Measurements from ENCODE around the gene RPL23. TPM values are rescaled to one million over a fixed set of nuclear protein-coding genes. Genes with fewer than 3 reads are reported as not detected.

RPL23 gene
- total RNA-seq, 1 donor from 2014 or later = 1,087 TPM

- Mint-ChIP-seq H3K9me3 (ENCODE audit: unreplicated experiment) (no peaks in the 10 kb centered on the region), H3K27me3 (ENCODE audit: low read depth, unreplicated experiment) (no peaks in the 10 kb centered on the region), H3K4me3 (ENCODE audit: unreplicated experiment) (peak overlapping the region; percentile 17), H3K36me3 (ENCODE audit: low read depth, unreplicated experiment) (peaks cover 20% of the 10 kb centered on the region), H3K4me1 (ENCODE audit: low read depth, unreplicated experiment) (peaks cover 59% of the 10 kb centered on the region), H3K27ac (ENCODE audit: unreplicated experiment) (peak overlapping the region; percentile 50)
- no peak for TF ChIP-seq EZH2 (IDR thresholded peaks at IDR 0.05; ENCODE audit: insufficient read depth, low read length)
- TF ChIP-seq CTCF (IDR thresholded peaks at IDR 0.05; ENCODE audit: insufficient read depth, low read depth, low read length) = no peak
- no peaks in the 10 kb centered on the region for H3K27me3 ChIP-seq (ENCODE audit: insufficient read depth, low read length)
- H3K4me3 ChIP-seq (ENCODE audit: insufficient read depth, low read depth, low read length) = no peak overlapping the region
- H3K9ac ChIP-seq (ENCODE audit: low read length) = no peak overlapping the region
- peaks cover 29% of the 10 kb centered on the region for H3K36me3 ChIP-seq (ENCODE audit: insufficient read depth, low read length)
- peaks cover 60% of the 10 kb centered on the region for H3K79me2 ChIP-seq (ENCODE audit: insufficient read depth, low read length)
- peaks cover 47% of the 10 kb centered on the region for H3K4me1 ChIP-seq (ENCODE audit: insufficient read depth, low read length)
- peaks cover 89% of the 10 kb centered on the region for H4K20me1 ChIP-seq (ENCODE audit: insufficient read depth, low read length)
- DNase-seq (ENCODE audit: low read depth) = no peak
- no peak overlapping the region for H2AFZ ChIP-seq (ENCODE audit: low read depth, low read length)
- FAIRE-seq = no peak
- no peaks in the 10 kb centered on the region for H3K9me3 ChIP-seq (ENCODE audit: insufficient read depth, low read depth, low read length)
- no peak overlapping the region for H3K27ac ChIP-seq (ENCODE audit: low read depth, low read length)
- no peak overlapping the region for H3K4me2 ChIP-seq (ENCODE audit: low read length)
Measured at GRCh38 chr17:38899421-38899820, 45.9 kb upstream of the RPL23 start.

- Histone ChIP-seq H3K4me1 (ENCODE audit: insufficient read depth, low read length) (peaks cover 47% of the 10 kb centered on the region), H3K27me3 (ENCODE audit: insufficient read depth, low read length) (no peaks in the 10 kb centered on the region), H3K36me3 (ENCODE audit: insufficient read depth, low read length) (peaks cover 29% of the 10 kb centered on the region), H3K79me2 (ENCODE audit: insufficient read depth, low read length) (peaks cover 61% of the 10 kb centered on the region), H3K27ac (ENCODE audit: low read depth, low read length) (no peak overlapping the region), H3K4me2 (ENCODE audit: low read length) (peak overlapping the region; percentile 21), H4K20me1 (ENCODE audit: insufficient read depth, low read length) (peaks cover 89% of the 10 kb centered on the region), H3K4me3 (ENCODE audit: insufficient read depth, low read depth, low read length) (no peak overlapping the region), H3K9me3 (ENCODE audit: insufficient read depth, low read depth, low read length) (no peaks in the 10 kb centered on the region), H3K9ac (ENCODE audit: low read length) (peak overlapping the region; percentile 12), H2AFZ (ENCODE audit: low read depth, low read length) (no peak overlapping the region)
- Mint-ChIP-seq H3K9me3 (ENCODE audit: unreplicated experiment) (no peaks in the 10 kb centered on the region), H3K27ac (ENCODE audit: unreplicated experiment) (peak overlapping the region; percentile 81), H3K4me1 (ENCODE audit: low read depth, unreplicated experiment) (peaks cover 62% of the 10 kb centered on the region), H3K36me3 (ENCODE audit: low read depth, unreplicated experiment) (peaks cover 23% of the 10 kb centered on the region), H3K4me3 (ENCODE audit: unreplicated experiment) (no peak overlapping the region), H3K27me3 (ENCODE audit: low read depth, unreplicated experiment) (no peaks in the 10 kb centered on the region)
- FAIRE-seq (no peak), DNase-seq (ENCODE audit: low read depth) (no peak)
- TF ChIP-seq CTCF (IDR thresholded peaks at IDR 0.05; ENCODE audit: insufficient read depth, low read depth, low read length) (no peak), EZH2 (IDR thresholded peaks at IDR 0.05; ENCODE audit: insufficient read depth, low read length) (no peak)
Measured at GRCh38 chr17:38898812-38899348, 45.4 kb upstream of the RPL23 start.

GRCh38 chr17:38898291-38898679, 44.8 kb upstream of the RPL23 start:
- Histone ChIP-seq H3K4me1 (ENCODE audit: insufficient read depth, low read length) (peaks cover 48% of the 10 kb centered on the region), H3K27me3 (ENCODE audit: insufficient read depth, low read length) (no peaks in the 10 kb centered on the region), H3K9me3 (ENCODE audit: insufficient read depth, low read depth, low read length) (no peaks in the 10 kb centered on the region), H3K79me2 (ENCODE audit: insufficient read depth, low read length) (peaks cover 60% of the 10 kb centered on the region), H3K4me3 (ENCODE audit: insufficient read depth, low read depth, low read length) (no peak overlapping the region), H3K9ac (ENCODE audit: low read length) (peak overlapping the region; percentile 12), H3K4me2 (ENCODE audit: low read length) (peak overlapping the region; percentile 21), H3K27ac (ENCODE audit: low read depth, low read length) (no peak overlapping the region), H4K20me1 (ENCODE audit: insufficient read depth, low read length) (peaks cover 89% of the 10 kb centered on the region), H2AFZ (ENCODE audit: low read depth, low read length) (no peak overlapping the region), H3K36me3 (ENCODE audit: insufficient read depth, low read length) (peaks cover 23% of the 10 kb centered on the region)
- no peaks in the 10 kb centered on the region for H3K9me3 Mint-ChIP-seq (ENCODE audit: unreplicated experiment)
- DNase-seq (ENCODE audit: low read depth) (no peak), FAIRE-seq (no peak)
- TF ChIP-seq CTCF (IDR thresholded peaks at IDR 0.05; ENCODE audit: insufficient read depth, low read depth, low read length) (no peak), EZH2 (IDR thresholded peaks at IDR 0.05; ENCODE audit: insufficient read depth, low read length) (no peak)
- peak overlapping the region; percentile 46 for H3K4me3 Mint-ChIP-seq (ENCODE audit: unreplicated experiment)
- H3K27ac Mint-ChIP-seq (ENCODE audit: unreplicated experiment) = peak overlapping the region; percentile 81
- peaks cover 18% of the 10 kb centered on the region for H3K36me3 Mint-ChIP-seq (ENCODE audit: low read depth, unreplicated experiment)
- no peaks in the 10 kb centered on the region for H3K27me3 Mint-ChIP-seq (ENCODE audit: low read depth, unreplicated experiment)
- peaks cover 65% of the 10 kb centered on the region for H3K4me1 Mint-ChIP-seq (ENCODE audit: low read depth, unreplicated experiment)
